Sigmoid colon (tissue), 7 donors: ENCODE results near the gene GOLGA6L10. TPM values are rescaled to one million over a fixed set of nuclear protein-coding genes. Genes with fewer than 3 reads are reported as not detected.
A peak's percentile ranks its signal among the peaks of the same experiment; 100 is the strongest.
"Not testable (repeated sequence)": the region's sequence is repeated elsewhere in the genome, so short reads cannot be mapped to it uniquely, and the experiment has no call there.

ENCODE experiments used
- DNase-seq: peaks from one replicate; pipeline ENCODE4 v3.0.0-alpha.2; 2019
- H3K27ac ChIP-seq, 4 donors: fragments of 200-600 bp; sonication (generic); one replicate each; pipeline ENCODE4 v1.5.1; 2016 to 2019; ENCODE audit warnings: mild to moderate bottlenecking in 1 of 4
- H3K27me3 ChIP-seq, 3 donors: fragments of 200-600 bp; sonication (generic); one replicate each; pipeline ENCODE4 v1.5.1; 2019; ENCODE audit warnings: mild to moderate bottlenecking in 1 of 3
- H3K36me3 ChIP-seq, 4 donors: fragments of 200-600 bp; sonication (generic); one replicate each; pipeline ENCODE4 v1.5.1; 2016 to 2019
- H3K4me1 ChIP-seq, 4 donors: fragments of 200-600 bp; sonication (generic); one replicate each; pipeline ENCODE4 v1.5.1; 2017 to 2019
- H3K4me3 ChIP-seq, 4 donors: fragments of 200-600 bp; sonication (generic); one replicate each; pipeline ENCODE4 v1.5.1; 2017 to 2019; ENCODE audit warnings: mild to moderate bottlenecking in 2 of 4, moderate library complexity in 1 of 4
- H3K9me3 ChIP-seq, 4 donors: fragments of 200-600 bp in 3 of 4; sonication (generic) in 3 of 4; one replicate each; pipeline versions ENCODE4 v1.5.1 to v1.6.1; 2013 to 2019
- EP300 ChIP-seq, 4 donors: sonication (generic); formaldehyde crosslinking; IDR thresholded peaks; one replicate each; pipeline ENCODE4 v1.6.1; 2017; ENCODE audit warnings: antibody characterized with exemption in 4 of 4
- POLR2A ChIP-seq, 2 donors: fragments of 450-650 bp; IDR thresholded peaks; one replicate each; pipeline ENCODE4 v1.6.1; 2016; ENCODE audit warnings: antibody characterized with exemption in 2 of 2, mild to moderate bottlenecking in 2 of 2, moderate library complexity in 2 of 2
- POLR2AphosphoS5 ChIP-seq, 4 donors: sonication (generic); formaldehyde crosslinking; IDR thresholded peaks; one replicate each; pipeline ENCODE4 v1.6.1; 2017; ENCODE audit warnings: antibody characterized with exemption in 4 of 4
- WGBS, 2 donors: extraction: QIAGEN DNeasy Blood & Tissue Kit; methylation state at CpG; one replicate each; pipeline ENCODE4 v1.1.7; 2013; 5-methylcytosine and 5-hydroxymethylcytosine counted together
- intact Hi-C: fragments of 100-400 bp; cut with DNase I; formaldehyde crosslinking; loops from one replicate; pipeline ENCODE4 v1.15.1; 2023
- polyA plus RNA-seq, 3 donors: library from polyadenylated mRNA; stranded (reverse); fragments of 200-250 nt; gene quantifications; one replicate each; pipeline ENCODE4 v1.2.3, GENCODE V29; 2013
- total RNA-seq, 4 donors: library from RNA; depleted of rRNA; stranded (reverse); fragments of >200 nt; gene quantifications; one replicate each; pipeline ENCODE4 v1.1.0, GENCODE V29; 2016
- TF ChIP-seq, protein P1 (sequence below), 4 experiments: fragments of 450-650 bp in 3 of 4; fragments of 200-600 bp in 1 of 4; IDR thresholded peaks; one replicate each; pipeline ENCODE4 v1.5.1; 2016 to 2019; ENCODE audit warnings: antibody characterized with exemption in 4 of 4, mild to moderate bottlenecking in 3 of 4, moderate library complexity in 2 of 4
- donor health status: healthy with polysubstance abuse.
- donor health status: Bipolar disorder and iron deficiency.
- donor health status: healthy.

The GOLGA6L10 gene
- total and polyA plus RNA-seq, 7 donors: 0.60 to 3.0 (median 1.8) TPM

DNA sequence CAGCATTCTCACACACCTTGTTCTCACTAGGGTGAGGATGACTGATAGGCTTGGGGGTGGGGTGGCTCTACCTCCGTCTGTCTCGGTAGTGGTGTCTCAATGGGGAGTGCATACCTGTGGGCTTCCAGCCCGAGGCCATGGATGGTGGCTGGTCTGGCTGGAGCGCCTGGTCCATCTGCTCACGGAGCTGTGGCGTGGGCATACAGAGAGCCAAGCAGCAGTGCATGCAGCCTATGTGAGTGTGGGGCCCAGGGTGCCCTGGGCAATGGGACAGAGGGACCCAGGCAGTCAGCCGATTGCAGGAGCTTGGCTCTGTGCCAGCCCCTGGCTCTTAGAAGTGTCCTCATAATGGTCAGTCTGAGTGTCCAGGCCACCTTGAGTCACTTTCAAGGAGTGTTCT, 31.8 kb downstream of the GOLGA6L10 start:
- H3K27ac ChIP-seq, H3K4me1 ChIP-seq, H3K9me3 ChIP-seq, H3K4me3 ChIP-seq, intact Hi-C loops, H3K27me3 ChIP-seq, H3K36me3 ChIP-seq: not testable (repeated sequence)
- 84 to 90% methylated on average over 7 of the region's 7 CpGs for WGBS, 2 donors
- peak; percentile 50 for DNase-seq

DNA sequence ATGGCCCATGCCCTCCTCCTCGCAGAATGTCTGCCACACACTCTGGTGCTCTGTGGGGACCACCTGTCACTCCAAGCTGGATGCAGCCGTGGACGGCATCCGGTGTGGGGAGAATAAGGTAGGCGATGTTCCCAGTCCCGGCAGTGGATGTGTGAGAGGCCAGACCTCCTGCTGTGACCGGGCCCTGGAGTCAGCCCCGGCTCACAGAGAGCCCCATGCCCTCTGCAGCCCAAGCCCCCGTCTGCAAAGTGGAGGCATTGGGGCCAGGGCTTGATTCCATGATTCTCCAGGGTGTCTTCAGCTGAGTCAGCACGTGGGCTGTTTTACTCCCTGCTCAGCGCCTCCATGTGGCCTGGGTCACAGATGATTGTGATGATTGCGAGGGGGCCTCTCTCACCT, 32.2 kb downstream of the GOLGA6L10 start:
- DNase-seq: peak; percentile 56
- H3K36me3 ChIP-seq: no peaks in the 10 kb centered on the region
- no peaks in the 10 kb centered on the region for H3K27me3 ChIP-seq
- H3K9me3 ChIP-seq: no peaks in the 10 kb centered on the region
- no peaks in the 10 kb centered on the region for H3K4me1 ChIP-seq
- no peak for TF ChIP-seq POLR2A (IDR thresholded peaks at IDR 0.05)
- TF ChIP-seq, protein P1, sequence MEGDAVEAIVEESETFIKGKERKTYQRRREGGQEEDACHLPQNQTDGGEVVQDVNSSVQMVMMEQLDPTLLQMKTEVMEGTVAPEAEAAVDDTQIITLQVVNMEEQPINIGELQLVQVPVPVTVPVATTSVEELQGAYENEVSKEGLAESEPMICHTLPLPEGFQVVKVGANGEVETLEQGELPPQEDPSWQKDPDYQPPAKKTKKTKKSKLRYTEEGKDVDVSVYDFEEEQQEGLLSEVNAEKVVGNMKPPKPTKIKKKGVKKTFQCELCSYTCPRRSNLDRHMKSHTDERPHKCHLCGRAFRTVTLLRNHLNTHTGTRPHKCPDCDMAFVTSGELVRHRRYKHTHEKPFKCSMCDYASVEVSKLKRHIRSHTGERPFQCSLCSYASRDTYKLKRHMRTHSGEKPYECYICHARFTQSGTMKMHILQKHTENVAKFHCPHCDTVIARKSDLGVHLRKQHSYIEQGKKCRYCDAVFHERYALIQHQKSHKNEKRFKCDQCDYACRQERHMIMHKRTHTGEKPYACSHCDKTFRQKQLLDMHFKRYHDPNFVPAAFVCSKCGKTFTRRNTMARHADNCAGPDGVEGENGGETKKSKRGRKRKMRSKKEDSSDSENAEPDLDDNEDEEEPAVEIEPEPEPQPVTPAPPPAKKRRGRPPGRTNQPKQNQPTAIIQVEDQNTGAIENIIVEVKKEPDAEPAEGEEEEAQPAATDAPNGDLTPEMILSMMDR (IDR thresholded peaks at IDR 0.05): no peak
- no peak overlapping the region for H3K27ac ChIP-seq
- 93 to 94% methylated on average over 12 of the region's 12 CpGs for WGBS, 2 donors
- no peak overlapping the region for H3K4me3 ChIP-seq
- intact Hi-C loops: no loop called here

DNA sequence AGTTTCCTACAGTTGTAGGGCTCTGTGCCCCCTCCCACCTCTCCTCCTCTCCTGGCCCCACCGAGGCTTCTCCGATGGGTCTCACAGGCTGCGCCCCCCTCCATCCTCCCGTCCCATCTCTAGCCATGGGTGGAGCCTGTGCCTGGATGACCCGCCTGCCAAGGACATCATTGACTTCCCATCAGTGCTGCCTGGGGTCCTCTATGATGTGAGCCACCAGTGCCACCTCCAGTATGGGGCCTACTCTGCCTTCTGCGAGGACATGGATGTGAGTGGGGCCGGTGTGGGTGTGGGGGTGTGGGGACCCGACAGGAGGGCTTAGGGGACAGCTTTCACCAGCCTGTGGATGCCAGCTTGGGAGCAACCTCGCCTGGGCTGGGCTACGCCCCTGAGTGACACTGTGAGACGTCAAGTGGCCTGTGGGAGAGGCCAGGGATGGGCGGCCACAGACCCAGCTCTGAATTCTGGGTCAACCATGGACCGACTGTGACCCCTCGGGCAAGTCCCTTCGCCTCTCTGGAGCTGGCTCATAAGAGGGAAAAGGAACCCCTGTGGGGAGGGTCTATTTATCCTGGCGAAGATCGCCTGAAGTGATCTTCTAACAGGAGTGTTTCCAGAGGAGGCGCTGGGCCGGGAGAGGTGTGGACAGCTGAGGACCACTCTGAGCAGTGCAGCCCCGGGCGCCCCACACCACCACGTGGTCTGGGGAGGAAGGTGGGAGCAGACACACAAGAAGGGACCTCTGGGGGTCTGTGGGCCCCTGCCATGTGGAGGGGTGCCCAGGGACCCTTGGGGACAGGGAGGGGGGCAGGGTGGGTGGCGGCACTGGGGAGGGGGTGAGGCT, 32.8 kb downstream of the GOLGA6L10 start:
- H3K27me3 ChIP-seq, H3K36me3 ChIP-seq, H3K9me3 ChIP-seq, H3K27ac ChIP-seq, H3K4me3 ChIP-seq, H3K4me1 ChIP-seq, intact Hi-C loops: not testable (repeated sequence)
- DNase-seq: peak; percentile 55
- 92 to 93% methylated on average over 23 of the region's 23 CpGs for WGBS, 2 donors

DNA sequence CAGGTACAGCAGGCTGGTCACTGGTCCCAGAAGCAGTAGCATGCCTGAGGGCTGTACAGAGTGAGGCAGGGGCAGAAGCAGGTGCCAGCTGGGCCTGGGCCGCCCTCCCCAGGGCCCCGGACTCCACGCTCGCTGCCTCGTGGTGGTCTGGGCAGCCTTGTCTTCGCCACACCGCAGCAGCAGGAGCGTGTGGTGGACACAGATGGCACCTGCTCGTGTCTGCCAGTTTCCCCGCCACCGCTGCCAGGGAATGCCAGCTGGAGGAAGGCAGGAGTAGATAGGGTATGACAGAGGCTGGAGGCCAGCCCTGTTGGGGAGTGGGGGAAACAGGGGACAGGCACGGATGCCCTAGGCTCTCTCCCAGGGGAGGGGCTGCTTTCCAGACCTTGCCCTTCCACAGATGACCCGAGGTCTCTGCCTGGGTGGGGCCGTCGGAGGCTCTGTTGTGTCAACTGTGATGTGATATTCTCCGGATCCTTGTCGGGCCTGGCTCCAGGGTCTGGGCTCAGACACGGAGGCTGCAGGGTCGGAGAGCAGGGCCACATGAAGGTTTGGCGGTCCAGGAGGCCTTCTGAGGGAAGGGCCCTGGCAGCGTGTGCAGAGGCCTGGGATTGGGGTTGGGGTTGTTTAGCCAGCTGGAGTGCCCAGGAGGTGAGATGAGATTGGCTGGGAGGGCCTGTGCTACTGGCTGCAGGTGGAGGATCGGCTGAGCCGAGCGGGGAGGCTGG, 33.6 kb downstream of the GOLGA6L10 start:
- Histone ChIP-seq H3K36me3 (no peaks in the 10 kb centered on the region), H3K27me3 (no peaks in the 10 kb centered on the region), H3K27ac (no peak overlapping the region), H3K9me3 (no peaks in the 10 kb centered on the region), H3K4me3 (no peak overlapping the region), H3K4me1 (no peaks in the 10 kb centered on the region)
- no peak for DNase-seq
- intact Hi-C loops: no loop called here
- TF ChIP-seq, protein P1 (IDR thresholded peaks at IDR 0.05): no peak
- TF ChIP-seq POLR2AphosphoS5 (IDR thresholded peaks at IDR 0.05): no peak
- TF ChIP-seq POLR2A (IDR thresholded peaks at IDR 0.05): no peak
- TF ChIP-seq EP300 (IDR thresholded peaks at IDR 0.05): no peak
- WGBS, 2 donors: 87 to 91% methylated on average over 24 of the region's 24 CpGs

DNA sequence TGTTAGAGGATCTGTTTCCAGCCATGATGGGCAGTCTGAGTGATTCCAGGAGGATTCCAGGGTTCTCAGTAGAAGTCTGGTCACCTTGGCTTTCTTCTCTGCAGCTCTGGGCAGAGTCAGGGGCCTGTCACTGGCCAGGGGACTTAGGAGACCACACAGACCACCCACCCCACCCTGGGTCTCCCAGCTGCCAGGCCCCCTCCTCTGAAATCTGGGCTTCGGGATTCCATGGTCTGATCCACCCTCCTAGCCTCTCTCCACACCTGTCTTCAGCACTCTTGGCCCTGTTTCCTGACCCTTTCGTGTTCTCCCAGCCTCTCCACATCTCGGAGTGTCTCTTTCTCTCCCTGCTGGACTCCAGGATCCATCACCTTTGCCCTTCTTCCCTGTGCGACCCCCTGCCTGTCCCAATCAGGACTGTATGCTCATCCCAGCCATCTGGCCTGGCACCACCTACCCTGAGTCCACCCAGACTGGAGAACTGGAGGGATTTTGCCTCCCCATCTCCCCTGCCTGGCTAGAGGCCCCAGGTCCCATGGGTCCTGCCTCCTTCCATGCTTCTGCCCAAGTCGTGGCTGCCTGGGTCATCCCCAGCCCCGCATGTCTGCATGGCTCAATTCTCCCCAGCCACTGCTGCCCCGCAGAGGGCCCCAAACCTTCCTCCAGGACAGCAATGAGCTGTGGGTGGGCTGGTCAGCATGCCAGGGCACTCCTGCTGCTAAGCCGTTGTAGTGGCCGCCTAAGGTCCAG, 34.3 kb downstream of the GOLGA6L10 start:
- Histone ChIP-seq H3K9me3 (peaks cover 0 to 3% (median 0%) of the 10 kb centered on the region in 4 donors), H3K27me3 (no peaks in the 10 kb centered on the region), H3K36me3 (no peaks in the 10 kb centered on the region), H3K27ac (no peak overlapping the region), H3K4me1 (no peaks in the 10 kb centered on the region), H3K4me3 (no peak overlapping the region)
- peak; percentile 48 for DNase-seq
- TF ChIP-seq POLR2A (IDR thresholded peaks at IDR 0.05) (no peak), POLR2AphosphoS5 (IDR thresholded peaks at IDR 0.05) (no peak), EP300 (IDR thresholded peaks at IDR 0.05) (no peak)
- TF ChIP-seq, protein P1 (IDR thresholded peaks at IDR 0.05): no peak
- intact Hi-C loops: no loop called here
- WGBS, 2 donors: 87 to 92% methylated on average over 9 of the region's 9 CpGs

DNA sequence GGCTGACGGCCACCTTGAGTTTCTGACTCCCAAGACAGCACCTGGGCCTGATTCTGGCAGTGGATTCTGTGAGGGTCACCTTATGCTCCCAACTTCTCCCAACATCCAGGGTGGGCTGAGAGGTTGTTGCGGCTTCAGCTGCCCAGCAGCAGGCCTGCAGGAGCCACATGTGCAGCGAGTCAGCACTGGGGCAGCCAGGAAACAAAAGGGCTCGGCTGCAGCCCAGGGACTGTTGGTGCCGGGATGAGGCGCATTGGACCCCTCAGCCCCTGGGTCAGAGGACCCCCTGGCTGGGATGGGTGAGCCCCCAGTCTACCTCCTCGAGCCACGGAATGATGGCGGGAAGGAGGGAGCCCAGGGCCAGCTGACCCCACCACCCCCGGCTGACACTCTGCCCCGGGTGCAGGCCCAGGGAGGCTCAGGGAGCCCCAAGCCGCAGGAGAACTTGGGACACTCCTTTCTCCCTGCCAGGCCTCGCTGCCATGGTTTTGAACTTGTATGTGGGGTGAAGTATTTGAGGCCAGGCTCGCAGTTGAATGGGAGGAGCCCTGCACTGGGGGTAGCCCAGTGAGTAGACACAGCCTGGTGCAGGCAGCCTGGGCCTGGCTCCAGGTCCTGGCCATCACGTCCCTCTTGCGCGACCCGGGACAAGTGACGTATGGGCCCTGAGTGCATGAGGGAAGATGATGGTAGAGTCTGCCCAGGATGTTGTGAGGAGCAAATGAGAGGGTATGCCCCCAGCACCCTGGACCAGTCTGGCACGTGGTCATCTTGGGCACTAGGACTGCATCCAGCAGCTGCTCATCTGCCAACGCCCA, 35.1 kb downstream of the GOLGA6L10 start:
- H3K4me3 ChIP-seq, H3K36me3 ChIP-seq, H3K4me1 ChIP-seq, H3K27ac ChIP-seq, H3K9me3 ChIP-seq, H3K27me3 ChIP-seq, intact Hi-C loops: not testable (repeated sequence)
- peak; percentile 47 for DNase-seq
- WGBS, 2 donors: 87 to 88% methylated on average over 21 of the region's 21 CpGs
